ENCODE results near the gene IRX2. TPM values are rescaled to one million over a fixed set of nuclear protein-coding genes. Genes with fewer than 3 reads are reported as not detected.

The IRX2 gene
- total RNA-seq, 4 donors from 2014 or later: not detected

DNA sequence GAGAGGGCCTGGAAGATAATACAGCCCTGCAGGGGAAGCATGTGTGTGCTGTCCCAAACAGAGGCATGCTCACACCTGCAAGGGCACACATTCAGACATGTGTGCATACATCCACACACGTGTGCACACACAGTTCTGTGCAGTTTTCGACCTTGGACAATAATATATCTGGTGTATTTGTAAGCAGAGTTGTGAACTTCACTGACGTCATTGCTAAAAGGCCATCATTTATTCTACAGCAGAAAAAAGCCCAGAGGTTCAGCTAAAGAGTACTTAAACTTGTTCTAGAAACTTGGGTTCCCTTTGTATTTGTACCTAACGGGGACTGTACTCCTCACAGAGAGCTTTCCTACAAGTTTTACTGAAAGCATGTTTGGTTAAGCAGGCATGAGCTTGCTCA, 19.5 kb downstream of the IRX2 start:
- Histone ChIP-seq H3K4me1 (no peaks in the 10 kb centered on the region), H3K36me3 (no peaks in the 10 kb centered on the region), H3K9me3 (no peaks in the 10 kb centered on the region), H3K27me3 (no peaks in the 10 kb centered on the region), H3K27ac (no peak overlapping the region), H3K4me3 (no peak overlapping the region)
- DNase-seq: no peak
- TF ChIP-seq, protein P1, sequence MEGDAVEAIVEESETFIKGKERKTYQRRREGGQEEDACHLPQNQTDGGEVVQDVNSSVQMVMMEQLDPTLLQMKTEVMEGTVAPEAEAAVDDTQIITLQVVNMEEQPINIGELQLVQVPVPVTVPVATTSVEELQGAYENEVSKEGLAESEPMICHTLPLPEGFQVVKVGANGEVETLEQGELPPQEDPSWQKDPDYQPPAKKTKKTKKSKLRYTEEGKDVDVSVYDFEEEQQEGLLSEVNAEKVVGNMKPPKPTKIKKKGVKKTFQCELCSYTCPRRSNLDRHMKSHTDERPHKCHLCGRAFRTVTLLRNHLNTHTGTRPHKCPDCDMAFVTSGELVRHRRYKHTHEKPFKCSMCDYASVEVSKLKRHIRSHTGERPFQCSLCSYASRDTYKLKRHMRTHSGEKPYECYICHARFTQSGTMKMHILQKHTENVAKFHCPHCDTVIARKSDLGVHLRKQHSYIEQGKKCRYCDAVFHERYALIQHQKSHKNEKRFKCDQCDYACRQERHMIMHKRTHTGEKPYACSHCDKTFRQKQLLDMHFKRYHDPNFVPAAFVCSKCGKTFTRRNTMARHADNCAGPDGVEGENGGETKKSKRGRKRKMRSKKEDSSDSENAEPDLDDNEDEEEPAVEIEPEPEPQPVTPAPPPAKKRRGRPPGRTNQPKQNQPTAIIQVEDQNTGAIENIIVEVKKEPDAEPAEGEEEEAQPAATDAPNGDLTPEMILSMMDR (IDR thresholded peaks at IDR 0.05): no peak
- no peak for TF ChIP-seq POLR2A (IDR thresholded peaks at IDR 0.05)

DNA sequence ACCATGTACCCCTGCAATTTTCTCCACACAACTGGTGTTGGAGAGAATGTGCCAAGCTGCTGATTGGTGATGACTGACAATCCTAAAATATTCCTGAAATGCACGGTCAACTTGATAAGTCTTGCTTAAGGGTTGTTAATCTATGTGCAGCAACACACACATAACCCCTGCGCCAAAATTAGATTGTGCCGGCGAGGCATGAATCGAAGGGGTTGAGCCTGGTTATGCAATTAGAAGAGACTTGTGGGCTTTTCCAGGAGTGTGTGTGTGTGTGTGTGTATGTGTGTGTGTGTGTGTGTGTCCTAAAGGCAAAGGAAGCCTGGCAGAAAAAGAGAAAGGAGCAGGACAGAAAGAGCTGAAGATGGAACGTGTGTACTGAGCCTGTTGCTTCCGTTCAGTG, 22.3 kb downstream of the IRX2 start:
- no peak overlapping the region for H3K4me3 ChIP-seq
- no peaks in the 10 kb centered on the region for H3K36me3 ChIP-seq
- no peaks in the 10 kb centered on the region for H3K4me1 ChIP-seq
- H3K9me3 ChIP-seq: no peaks in the 10 kb centered on the region
- no peak overlapping the region for H3K27ac ChIP-seq
- TF ChIP-seq POLR2A (IDR thresholded peaks at IDR 0.05): no peak
- TF ChIP-seq, protein P1 (IDR thresholded peaks at IDR 0.05): no peak
- no peaks in the 10 kb centered on the region for H3K27me3 ChIP-seq
- DNase-seq: no peak

DNA sequence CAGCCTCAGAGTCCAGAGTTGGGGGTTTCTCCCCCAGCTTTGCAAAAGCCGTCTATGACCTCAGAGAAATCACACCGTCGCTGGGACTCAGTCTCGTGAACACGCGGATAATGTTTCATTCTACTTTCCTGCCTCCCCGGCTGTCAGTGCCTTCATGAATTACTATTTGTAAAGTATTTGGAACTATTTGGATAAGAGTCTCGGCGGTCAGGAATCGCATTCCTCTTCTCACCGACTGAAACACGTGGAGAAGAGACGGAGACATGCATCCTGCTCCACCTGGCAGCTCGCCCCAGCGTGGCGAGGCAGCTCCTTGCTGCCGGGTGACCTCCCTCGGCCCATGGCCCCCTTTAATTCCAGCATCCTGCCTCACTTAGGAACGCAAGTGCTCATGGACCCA, 23.9 kb downstream of the IRX2 start:
- Histone ChIP-seq H3K27ac (no peak overlapping the region), H3K27me3 (no peaks in the 10 kb centered on the region), H3K36me3 (no peaks in the 10 kb centered on the region), H3K4me1 (no peaks in the 10 kb centered on the region), H3K4me3 (no peak overlapping the region), H3K9me3 (no peaks in the 10 kb centered on the region)
- TF ChIP-seq, protein P1 (IDR thresholded peaks at IDR 0.05): no peak
- no peak for TF ChIP-seq POLR2A (IDR thresholded peaks at IDR 0.05)
- no peak for DNase-seq

DNA sequence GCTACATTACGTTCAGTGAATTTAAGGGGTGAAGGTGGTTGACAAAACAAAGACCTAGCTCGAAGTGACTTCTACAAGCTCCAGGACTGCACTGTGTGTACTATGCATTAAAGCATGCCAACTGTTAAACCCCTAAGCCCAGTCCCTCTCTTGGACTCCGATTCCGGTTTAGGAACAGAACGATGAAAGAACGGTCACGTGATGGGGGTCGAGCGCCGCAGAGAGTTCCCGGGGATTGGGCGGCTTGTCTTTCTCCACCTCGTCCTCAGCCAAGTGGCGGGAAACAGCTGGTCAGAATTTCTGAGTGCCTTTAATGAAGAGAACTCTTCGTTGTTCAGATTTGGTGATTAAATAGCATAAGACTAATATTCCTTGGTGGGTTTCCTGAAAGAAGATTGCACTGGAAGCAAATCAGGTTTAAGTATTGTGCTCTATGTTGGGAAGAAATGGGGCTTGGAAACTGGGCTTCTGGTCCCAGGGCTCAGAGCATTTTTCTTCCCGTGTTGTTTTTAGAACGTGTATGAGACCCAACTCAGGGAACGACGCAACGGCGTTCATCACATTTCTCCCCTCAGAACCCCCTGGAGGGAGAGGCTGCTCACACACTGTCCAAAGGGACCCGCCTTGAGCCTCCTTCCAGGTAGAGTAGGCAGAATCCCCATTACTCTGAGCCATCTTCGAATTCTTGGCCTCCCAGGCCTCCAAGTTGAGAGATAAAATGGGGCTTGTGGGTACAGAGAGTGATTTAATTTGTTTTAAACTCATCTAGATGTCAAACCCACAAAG, 25.3 kb downstream of the IRX2 start:
- no peaks in the 10 kb centered on the region for H3K9me3 ChIP-seq
- H3K27me3 ChIP-seq: no peaks in the 10 kb centered on the region
- no peak overlapping the region for H3K4me3 ChIP-seq
- DNase-seq: no peak
- TF ChIP-seq, protein P1 (IDR thresholded peaks at IDR 0.05): no peak
- TF ChIP-seq POLR2A (IDR thresholded peaks at IDR 0.05): no peak
- no peaks in the 10 kb centered on the region for H3K4me1 ChIP-seq
- H3K27ac ChIP-seq: no peak overlapping the region
- H3K36me3 ChIP-seq: no peaks in the 10 kb centered on the region

DNA sequence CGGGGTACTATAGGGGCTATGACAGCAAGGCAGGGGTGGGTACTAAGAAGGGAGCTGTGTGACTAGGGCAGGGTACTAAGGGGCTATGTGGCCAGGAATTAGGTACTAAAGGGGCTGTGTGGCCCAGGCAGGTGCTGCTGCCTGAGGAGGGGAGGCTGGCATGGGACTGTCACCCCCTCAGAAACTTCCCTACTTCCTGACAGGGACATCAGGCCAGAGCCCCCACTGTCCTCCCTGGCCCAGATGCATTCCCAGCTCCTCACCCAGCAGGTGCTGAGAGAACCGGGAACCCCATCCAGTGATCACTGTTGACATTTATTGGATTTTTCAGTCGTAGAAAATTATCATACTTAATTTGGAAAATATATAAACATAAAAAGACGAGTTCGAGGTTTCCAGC, 26.6 kb downstream of the IRX2 start:
- no peaks in the 10 kb centered on the region for H3K9me3 ChIP-seq
- no peaks in the 10 kb centered on the region for H3K27me3 ChIP-seq
- H3K36me3 ChIP-seq: no peaks in the 10 kb centered on the region
- no peak overlapping the region for H3K4me3 ChIP-seq
- TF ChIP-seq, protein P1 (IDR thresholded peaks at IDR 0.05): no peak
- no peak for TF ChIP-seq POLR2A (IDR thresholded peaks at IDR 0.05)
- no peak overlapping the region for H3K27ac ChIP-seq
- no peaks in the 10 kb centered on the region for H3K4me1 ChIP-seq
- DNase-seq: no peak
